H1 (cell line): Measurements from ENCODE around the gene ISM1. TPM values are rescaled to one million over a fixed set of nuclear protein-coding genes. Genes with fewer than 3 reads are reported as not detected.

Experiments
- CTCF ChIA-PET: fragments of 300-600 bp; sonication (Branson Sonifier 250); formaldehyde crosslinking; loops from one replicate; lab custom pipeline; 2021; ENCODE audit not compliant: partially characterized antibody; lab: Charles Lee
- POLR2A ChIA-PET: fragments of 300-600 bp; sonication (Branson Sonifier 250); formaldehyde crosslinking; loops from one replicate; lab custom pipeline; 2021; ENCODE audit warnings: inconsistent platforms; ENCODE audit not compliant: partially characterized antibody; lab: Charles Lee
- DNase-seq, 2 experiments: peaks; one replicate each; pipeline versions ENCODE4 v3.0.0 to v3.0.0-alpha.2; 2010 to 2022; ENCODE audit warnings: low spot score in 2 of 2, low read depth in 1 of 2, mixed read lengths in 1 of 2
- FAIRE-seq: peaks from 2 replicates; lab custom pipeline; 2011; peaks lifted over from hg19 to GRCh38; lab: Jason Lieb, UNC
- H2AFZ ChIP-seq: 2 replicates; pipeline ENCODE4 v1.8.1; 2012; ENCODE audit warnings: low read length, inconsistent platforms
- H2AK5ac ChIP-seq: 2 replicates; pipeline ENCODE4 v1.6.1; 2013; ENCODE audit warnings: low read depth, low read length
- H2BK120ac ChIP-seq: replicated peaks from 2 replicates; pipeline ENCODE3; 2013; ENCODE audit warnings: low read depth, low read length, inconsistent platforms
- H2BK12ac ChIP-seq: 2 replicates; pipeline ENCODE4 v1.6.1; 2013; ENCODE audit warnings: low read depth, low read length
- H2BK15ac ChIP-seq: 2 replicates; pipeline ENCODE4 v1.6.1; 2013; ENCODE audit warnings: low read length
- H2BK20ac ChIP-seq: 2 replicates; pipeline ENCODE4 v1.6.1; 2013; ENCODE audit warnings: low read length
- H2BK5ac ChIP-seq: 2 replicates; pipeline ENCODE4 v1.6.1; 2013; ENCODE audit warnings: low read depth, low read length
- H3K14ac ChIP-seq: 2 replicates; pipeline ENCODE4 v1.6.1; 2013; ENCODE audit warnings: inconsistent platforms; ENCODE audit not compliant: insufficient read length
- H3K18ac ChIP-seq: 2 replicates; pipeline ENCODE4 v1.6.1; 2013; ENCODE audit warnings: low read length; ENCODE audit errors: extremely low read depth
- H3K23ac ChIP-seq: 2 replicates; pipeline ENCODE4 v1.6.1; 2013; ENCODE audit warnings: inconsistent platforms; ENCODE audit not compliant: insufficient read length
- H3K23me2 ChIP-seq: 2 replicates; pipeline ENCODE4 v1.6.1; 2013; ENCODE audit warnings: low read depth, low read length
- H3K27ac ChIP-seq: 2 replicates; pipeline ENCODE4 v1.6.1; 2011; ENCODE audit warnings: low read depth, low read length, inconsistent platforms
- H3K27me3 ChIP-seq, 4 experiments: replicated peaks in 1 of 4; 1 replicate in 1 of 4; 2 replicates in 3 of 4; pipeline versions ENCODE4 v1.6.1 to v1.8.1; 2011 to 2013; ENCODE audit warnings: low read length in 3 of 4, mild to moderate bottlenecking in 3 of 4, inconsistent platforms in 2 of 4, mixed read lengths in 2 of 4, moderate library complexity in 1 of 4; ENCODE audit not compliant: control insufficient read depth in 3 of 4, insufficient read depth in 3 of 4; ENCODE audit errors: extremely low read depth in 1 of 4
- H3K36me3 ChIP-seq, 4 experiments: 2 replicates each; pipeline versions ENCODE4 v1.6.1 to v1.8.1; 2011 to 2013; ENCODE audit warnings: mild to moderate bottlenecking in 4 of 4, low read length in 3 of 4, moderate library complexity in 2 of 4, control low read depth in 1 of 4, inconsistent platforms in 1 of 4; ENCODE audit not compliant: insufficient read depth in 4 of 4, control insufficient read depth in 2 of 4
- H3K4ac ChIP-seq: replicated peaks from 2 replicates; pipeline ENCODE3; 2013; ENCODE audit warnings: low read length, low read depth, mixed read lengths, inconsistent platforms; ENCODE audit not compliant: insufficient read length
- H3K4me1 ChIP-seq, 4 experiments: replicated peaks in 1 of 4; 1 replicate in 1 of 4; 2 replicates in 3 of 4; pipeline versions ENCODE4 v1.6.1 to v1.8.1; 2011 to 2013; ENCODE audit warnings: low read length in 3 of 4, inconsistent platforms in 2 of 4, mixed read lengths in 1 of 4; ENCODE audit not compliant: insufficient read depth in 4 of 4, control insufficient read depth in 3 of 4
- H3K4me2 ChIP-seq, 2 experiments: 2 replicates each; pipeline versions ENCODE4 v1.6.1 to v1.8.1; 2011 to 2013; ENCODE audit warnings: low read depth in 2 of 2, low read length in 2 of 2, control low read depth in 1 of 2, inconsistent platforms in 1 of 2, mild to moderate bottlenecking in 1 of 2; ENCODE audit not compliant: insufficient read depth in 1 of 2
- H3K4me3 ChIP-seq, 4 experiments: fragments of 200-600, 300-600 bp in 1 of 4; sonication (generic), shearing (Covaris generic), sonication (Bioruptor Twin) in 1 of 4; 2 replicates each; pipeline versions ENCODE4 v1.5.1 to v1.8.1; 2011 to 2016; ENCODE audit warnings: low read length in 4 of 4, low read depth in 3 of 4, control low read depth in 2 of 4, inconsistent platforms in 2 of 4, mild to moderate bottlenecking in 2 of 4, mixed read lengths in 1 of 4, moderate library complexity in 1 of 4; ENCODE audit not compliant: insufficient read depth in 2 of 4; ENCODE audit errors: extremely low read depth in 1 of 4
- H3K56ac ChIP-seq: replicated peaks from 2 replicates; pipeline ENCODE3; 2013; ENCODE audit warnings: low read depth, mild to moderate bottlenecking, mixed read lengths, low read length, inconsistent platforms; ENCODE audit not compliant: insufficient read length
- H3K79me1 ChIP-seq: 2 replicates; pipeline ENCODE4 v1.6.1; 2013; ENCODE audit warnings: low read depth, low read length, control low read depth
- H3K79me2 ChIP-seq, 2 experiments: 2 replicates each; pipeline versions ENCODE4 v1.6.1 to v1.8.1; 2012 to 2013; ENCODE audit warnings: low read length in 2 of 2, mild to moderate bottlenecking in 2 of 2, inconsistent platforms in 1 of 2; ENCODE audit not compliant: insufficient read depth in 2 of 2, control insufficient read depth in 1 of 2
- H3K9ac ChIP-seq, 4 experiments: replicated peaks in 1 of 4; 1 replicate in 1 of 4; 2 replicates in 3 of 4; pipeline versions ENCODE4 v1.6.1 to v1.8.1; 2011 to 2013; ENCODE audit warnings: low read depth in 3 of 4, low read length in 3 of 4, control low read depth in 2 of 4, mild to moderate bottlenecking in 2 of 4, moderate library complexity in 2 of 4, inconsistent platforms in 1 of 4; ENCODE audit errors: extremely low read depth in 1 of 4
- H3K9me3 ChIP-seq, 2 experiments: 2 replicates each; pipeline versions ENCODE4 v1.6.1 to v1.8.1; 2012 to 2013; ENCODE audit warnings: mild to moderate bottlenecking in 2 of 2, moderate library complexity in 2 of 2, control low read depth in 1 of 2, inconsistent platforms in 1 of 2, low read depth in 1 of 2, low read length in 1 of 2, mixed read lengths in 1 of 2; ENCODE audit not compliant: insufficient read depth in 2 of 2
- H4K20me1 ChIP-seq, 2 experiments: replicated peaks in 1 of 2; 2 replicates each; pipeline versions ENCODE3 to v1.8.1; 2011 to 2013; ENCODE audit warnings: inconsistent platforms in 2 of 2, low read length in 2 of 2, mild to moderate bottlenecking in 1 of 2; ENCODE audit not compliant: insufficient read depth in 2 of 2, control insufficient read depth in 1 of 2
- H4K5ac ChIP-seq: 2 replicates; pipeline ENCODE4 v1.6.1; 2013; ENCODE audit warnings: low read length, low read depth, mixed read lengths, inconsistent platforms; ENCODE audit not compliant: insufficient read length
- H4K8ac ChIP-seq: 2 replicates; pipeline ENCODE4 v1.8.0; 2013; ENCODE audit warnings: mild to moderate bottlenecking, moderate library complexity, low read length, inconsistent platforms; ENCODE audit not compliant: insufficient read depth; ENCODE audit errors: extremely low read depth
- H4K91ac ChIP-seq: replicated peaks from 2 replicates; pipeline ENCODE3; 2013; ENCODE audit warnings: low read length, mixed read lengths, inconsistent platforms; ENCODE audit not compliant: insufficient read length
- YY1 ChIP-seq: IDR thresholded peaks from 2 replicates; pipeline ENCODE4 v1.6.1; 2011; ENCODE audit warnings: low read depth, mild to moderate bottlenecking, low read length
- WGBS, 2 experiments: shearing (Covaris generic) in 1 of 2; methylation state at CpG; one replicate each; pipeline versions ENCODE4 v1.1.6 to v1.1.7; 2013 to 2015; ENCODE audit warnings: low lambda C conversion rate in 2 of 2, mixed read lengths in 2 of 2, inconsistent platforms in 1 of 2, low coverage in 1 of 2, missing lambda C conversion rate in 1 of 2; ENCODE audit not compliant: insufficient replicate concordance in 2 of 2, insufficient coverage in 1 of 2, insufficient read length in 1 of 2; ENCODE audit errors: extremely low coverage in 1 of 2, missing lambda C conversion rate in 1 of 2; 5-methylcytosine and 5-hydroxymethylcytosine counted together
- polyA plus RNA-seq, 7 experiments: library from polyadenylated mRNA; depleted of rRNA in 3 of 7; stranded (reverse) in 5 of 7; unstranded in 2 of 7; fragments of >200 nt in 5 of 7; fragments of 200-250 nt in 2 of 7; gene quantifications; 1 replicate in 5 of 7; 2 replicates in 1 of 7; 4 replicates in 1 of 7; pipeline versions ENCODE4 v1.2.1 to v1.2.3, GENCODE V29; 2011 to 2013; ENCODE audit warnings: missing spikeins in 2 of 7, mixed read lengths in 2 of 7
- total RNA-seq: library from RNA; stranded (reverse); fragmentation: NEBNext Ultra II Directional; extraction: Animal tissue kit (Norgen Biotek cat#: 25700); gene quantifications from 2 replicates; pipeline ENCODE4 v1.2.1, GENCODE V29; 2021

The ISM1 gene
- total and polyA plus RNA-seq, 2 of the 8 experiments (the other 6 are each of a cell fraction or from before 2014, with no cell fraction given) = 0.62 to 0.97 TPM

- Histone ChIP-seq H3K14ac (no peak overlapping the region), H2BK120ac (no peak overlapping the region), H2BK5ac (no peak overlapping the region), H3K79me2 (no peaks in the 10 kb centered on the region), H3K79me1 (no peaks in the 10 kb centered on the region), H3K9me3 (no peaks in the 10 kb centered on the region), H3K36me3 (no peaks in the 10 kb centered on the region), H2AFZ (no peak overlapping the region), H3K56ac (no peak overlapping the region), H4K8ac (no peak overlapping the region), H3K4me1 (peaks cover 0 to 3% (median 0%) of the 10 kb centered on the region in 4 experiments; a peak in 3 of 7 replicates), H3K27me3 (no peaks in the 10 kb centered on the region), H3K9ac (no peak overlapping the region), H3K4me2 (no peak overlapping the region), H2AK5ac (no peak overlapping the region), H3K27ac (no peak overlapping the region), H2BK15ac (no peak overlapping the region), H4K5ac (no peak overlapping the region), H3K18ac (no peak overlapping the region), H3K23ac (no peak overlapping the region), H3K23me2 (0 out of 2 replicates have a peak, but pooled peaks cover 1% of the 10 kb centered on the region), H2BK12ac (no peak overlapping the region), H3K4me3 (no peak overlapping the region), H3K4ac (no peak overlapping the region), H2BK20ac (no peak overlapping the region), H4K20me1 (no peaks in the 10 kb centered on the region), H4K91ac (no peak overlapping the region)
- CTCF ChIA-PET = no interaction called here
- no peak for DNase-seq
- FAIRE-seq = no peak
- 88% methylated on average over 7 of the region's 7 CpGs; no CpG with 5 or more reads in 1 of the 2 experiments for WGBS, 2 experiments
- POLR2A ChIA-PET = no interaction called here
- no peak for TF ChIP-seq YY1
These were observed 39.8 kb upstream of the ISM1 start for GRCh38 chr20:13180986-13181889.
